NCI-H526 treated with DMSO at 0.1 percent for 48 hours (cell line): Measurements from ENCODE around the gene DLG4.
"Not testable (repeated sequence)": the region's sequence is repeated elsewhere in the genome, so short reads cannot be mapped to it uniquely, and the experiment has no call there.

ENCODE experiments used
- DNase-seq: peaks from one replicate; lab custom pipeline; 2025; lab: John Stamatoyannopoulos, UW

The DLG4 gene

DNA sequence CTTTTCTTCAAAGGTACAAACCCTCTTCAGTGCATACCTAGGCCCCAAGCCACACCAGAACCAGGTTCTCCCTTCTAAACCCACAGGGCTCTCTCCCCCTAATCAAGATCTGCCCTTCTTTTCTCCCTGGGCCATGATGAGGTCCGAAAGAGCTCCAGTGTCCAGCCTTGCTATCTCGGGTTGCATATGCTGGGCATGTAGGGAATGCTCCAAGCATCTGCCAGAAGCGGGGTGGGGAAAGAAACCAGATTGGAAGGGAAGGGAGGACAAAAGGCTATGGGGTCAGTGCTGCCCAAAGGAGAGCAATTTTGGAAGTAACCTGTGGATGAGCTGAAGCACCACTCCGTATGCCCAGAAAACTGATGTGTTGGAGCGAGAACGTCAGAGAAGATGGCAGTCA is 29.6 kb upstream of the DLG4 start:
- no peak for DNase-seq

DNA sequence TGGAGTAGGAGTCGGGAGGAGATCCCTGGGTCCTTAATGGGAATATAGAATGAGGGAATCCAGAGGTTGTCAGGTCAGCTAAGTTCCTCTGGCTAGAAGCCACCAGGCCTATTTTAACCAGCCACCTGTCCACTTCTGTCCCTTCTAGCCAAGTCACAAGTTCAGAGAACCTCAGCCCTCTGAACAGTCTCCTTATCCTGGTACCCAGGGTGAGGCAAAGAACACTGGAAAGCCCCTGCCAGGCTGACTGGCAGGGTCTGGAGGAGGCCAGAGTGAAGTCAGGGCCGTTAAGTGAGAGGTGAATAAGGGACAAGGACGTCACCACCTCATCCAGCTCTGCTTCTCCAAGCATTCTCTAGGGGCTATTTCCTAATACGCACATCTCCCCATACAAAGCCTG is 29.2 kb upstream of the DLG4 start:
- no peak for DNase-seq

DNA sequence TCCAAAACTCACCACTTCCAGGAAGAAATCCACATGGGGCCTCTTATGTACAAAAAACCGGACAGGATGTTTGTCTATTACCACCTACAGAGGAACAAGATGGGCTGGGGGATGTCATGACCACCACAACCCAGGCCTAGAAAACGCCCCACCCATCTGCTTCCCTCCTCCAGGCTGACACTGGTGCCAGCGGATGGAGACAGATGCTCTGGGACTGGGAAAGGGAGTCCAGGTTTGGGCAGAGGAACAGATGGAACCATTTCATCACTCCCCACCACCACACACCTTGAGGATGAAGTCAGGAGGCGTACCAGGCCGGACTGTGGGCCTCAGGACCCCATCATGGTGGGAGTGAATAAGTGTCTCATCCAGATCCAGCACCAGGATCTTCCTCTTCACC is 27.1 kb upstream of the DLG4 start:
- no peak for DNase-seq

DNA sequence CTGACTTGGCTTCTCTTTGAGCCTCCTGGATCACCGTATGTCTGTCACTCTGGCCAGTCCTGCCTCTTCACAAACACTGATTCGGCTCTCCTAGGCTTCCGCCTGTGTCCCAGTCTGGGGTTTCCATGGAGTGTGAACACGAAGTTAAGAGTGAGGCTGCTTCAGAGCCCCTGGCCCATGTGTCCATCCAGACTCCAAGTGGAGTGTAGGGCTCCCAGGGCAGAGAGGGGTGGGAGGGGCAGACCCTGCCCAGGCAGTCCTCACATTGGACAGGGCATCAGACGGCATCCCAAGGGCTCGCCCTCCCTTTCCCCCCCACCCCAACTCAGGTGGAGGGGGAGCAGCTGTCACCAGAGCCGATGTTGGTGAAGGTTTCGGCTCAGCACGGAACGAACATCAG is 24.2 kb upstream of the DLG4 start:
- DNase-seq = not testable (repeated sequence)

DNA sequence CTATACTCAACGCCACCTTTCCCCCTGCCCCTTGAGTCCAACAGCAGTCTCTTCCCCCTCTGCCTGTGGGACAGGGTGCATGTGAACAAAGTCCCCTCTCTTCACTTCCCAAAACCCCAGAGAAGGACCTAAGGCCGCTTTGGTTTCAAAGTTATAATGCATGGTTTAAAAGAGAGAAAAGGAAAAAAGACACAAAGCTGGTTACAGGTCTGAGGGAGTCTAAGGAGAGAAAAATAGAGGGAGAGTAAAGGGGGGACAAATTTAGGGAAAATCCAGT is 23.8 kb upstream of the DLG4 start:
- no peak for DNase-seq

DNA sequence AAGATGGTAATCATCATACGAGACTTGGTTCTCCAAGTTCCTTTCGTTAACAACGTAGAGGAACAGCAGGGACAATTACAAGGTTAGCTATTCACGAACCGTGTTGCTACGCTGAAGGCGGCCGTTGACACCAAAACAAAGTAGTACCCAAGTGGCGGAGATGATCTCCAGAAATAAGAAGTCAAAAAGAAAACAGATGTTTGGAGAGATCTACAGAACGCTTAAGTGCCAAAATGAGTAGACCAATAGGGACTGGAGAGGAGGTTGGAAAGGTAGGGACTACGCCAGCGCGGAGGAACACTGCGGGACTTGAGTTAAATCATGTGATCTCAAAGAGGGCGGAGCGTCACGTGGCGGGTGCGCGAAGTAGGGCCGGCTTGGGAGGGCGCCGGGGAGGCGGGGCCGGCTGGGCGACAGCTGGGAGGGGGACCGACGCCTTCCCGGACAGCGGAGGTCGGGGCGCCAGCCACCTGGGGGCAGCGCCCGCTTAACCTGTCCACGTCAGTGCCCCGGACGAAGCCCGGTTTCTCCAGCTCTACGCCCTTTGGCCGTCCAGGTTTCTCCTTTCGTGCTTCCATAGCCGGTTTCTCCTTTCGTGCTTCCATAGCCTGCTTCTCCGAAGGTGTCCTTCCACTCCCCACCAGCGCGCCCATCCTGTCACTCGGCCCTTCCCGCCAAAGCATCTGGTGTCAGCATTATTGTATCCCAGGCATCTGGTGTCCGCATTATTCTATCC is 23.2 kb upstream of the DLG4 start:
- peak; percentile 72 for DNase-seq

DNA sequence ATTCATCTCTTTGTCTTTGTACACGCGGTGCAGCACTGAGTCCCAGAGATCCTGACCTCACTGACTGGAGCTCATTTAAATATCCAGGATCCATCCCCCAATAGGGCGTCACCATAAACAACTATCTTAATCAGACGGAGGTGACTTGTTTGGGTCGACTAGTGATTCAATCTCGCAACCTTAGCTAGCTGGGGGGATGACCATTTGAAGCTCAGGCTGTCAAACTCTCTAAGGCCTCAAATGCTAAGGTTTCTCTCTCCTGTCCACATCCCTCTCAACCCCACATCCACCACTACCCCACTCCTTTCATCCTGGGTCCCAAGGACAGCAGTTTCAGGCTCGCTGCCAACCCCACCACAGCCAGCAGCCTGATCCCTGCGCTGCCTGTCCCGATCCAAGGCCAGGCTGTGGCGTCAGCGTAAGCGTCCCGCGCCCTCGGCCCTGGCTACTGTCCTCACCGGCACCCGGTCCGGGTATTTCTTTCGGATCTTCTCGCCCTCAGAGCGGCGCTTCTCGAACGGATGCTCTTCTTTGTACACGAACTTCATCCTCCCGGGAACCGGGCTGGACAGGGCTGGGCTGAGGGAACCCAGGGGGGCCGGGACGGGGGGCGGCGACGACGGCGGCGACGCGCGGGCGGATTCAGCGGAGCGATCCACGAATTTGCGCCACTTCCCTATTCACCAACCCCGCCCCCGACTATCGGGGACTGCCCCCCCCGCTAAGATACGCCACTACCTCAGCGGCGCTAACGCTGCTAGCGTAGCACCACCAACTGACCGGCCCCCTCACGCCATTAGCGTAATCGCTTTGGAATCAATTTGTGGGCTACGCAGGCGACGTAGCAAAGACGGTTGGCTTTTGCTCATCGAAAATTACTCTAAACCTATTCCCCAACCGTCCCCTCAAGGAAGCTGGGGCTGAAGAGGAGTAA is 22.4 kb upstream of the DLG4 start, which contains the start of gene GABARAP:
TSS of gene GABARAP (minus strand) at position 667 of the 934 bp plus-strand sequence. CDS start at position 548, 119 bp downstream.
- peak; percentile 48 for DNase-seq

DNA sequence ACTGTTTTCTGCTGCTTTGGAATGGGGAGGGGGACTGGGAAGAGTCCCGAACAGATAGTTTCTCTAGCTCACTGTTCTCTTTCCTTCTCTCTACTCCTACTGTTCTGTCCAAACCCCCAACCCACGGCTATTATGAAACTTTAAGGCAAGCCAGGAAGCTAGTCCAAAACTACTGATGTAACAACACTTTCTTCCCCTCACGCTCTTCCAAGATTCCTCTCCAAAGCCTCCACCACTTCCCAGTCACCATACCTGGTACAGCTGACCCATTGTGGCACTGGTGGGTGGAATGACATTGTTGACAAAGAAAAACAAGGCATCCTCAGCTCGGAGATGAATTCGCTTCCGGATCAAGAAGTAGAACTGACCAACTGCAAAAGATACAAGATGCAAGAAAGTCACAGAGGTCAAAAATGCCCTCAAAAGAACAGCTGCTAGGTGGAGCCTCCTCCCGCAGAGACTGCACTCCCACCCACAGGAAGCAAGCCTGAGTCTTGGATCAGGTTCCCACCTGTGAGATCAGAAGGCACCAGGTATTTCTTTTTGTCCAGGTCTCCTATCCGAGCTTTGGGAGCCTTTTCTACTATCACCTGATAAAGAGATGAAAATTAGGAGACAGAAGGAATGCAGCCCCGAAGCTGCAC is 21.6 kb upstream of the DLG4 start:
- no peak for DNase-seq

DNA sequence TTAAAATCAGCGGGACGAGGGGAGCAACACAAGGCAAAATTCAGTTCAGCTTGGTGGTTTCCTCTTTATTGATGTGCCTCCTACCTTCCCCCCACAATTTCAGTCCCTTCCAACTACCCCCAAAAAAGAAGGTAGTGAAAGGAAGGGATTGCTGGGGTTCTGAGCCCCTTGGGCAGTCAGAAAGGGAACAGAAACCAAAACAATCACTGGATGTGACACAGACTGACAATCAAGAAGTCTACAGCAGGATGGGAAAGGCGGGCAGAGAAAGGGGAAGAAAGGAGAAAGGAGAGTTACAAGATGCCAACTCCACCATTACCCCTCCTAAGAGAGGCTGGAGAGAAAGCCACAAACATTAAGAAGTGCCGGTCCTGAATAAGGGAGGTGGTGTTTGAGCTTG is 20.7 kb upstream of the DLG4 start:
- DNase-seq = no peak

DNA sequence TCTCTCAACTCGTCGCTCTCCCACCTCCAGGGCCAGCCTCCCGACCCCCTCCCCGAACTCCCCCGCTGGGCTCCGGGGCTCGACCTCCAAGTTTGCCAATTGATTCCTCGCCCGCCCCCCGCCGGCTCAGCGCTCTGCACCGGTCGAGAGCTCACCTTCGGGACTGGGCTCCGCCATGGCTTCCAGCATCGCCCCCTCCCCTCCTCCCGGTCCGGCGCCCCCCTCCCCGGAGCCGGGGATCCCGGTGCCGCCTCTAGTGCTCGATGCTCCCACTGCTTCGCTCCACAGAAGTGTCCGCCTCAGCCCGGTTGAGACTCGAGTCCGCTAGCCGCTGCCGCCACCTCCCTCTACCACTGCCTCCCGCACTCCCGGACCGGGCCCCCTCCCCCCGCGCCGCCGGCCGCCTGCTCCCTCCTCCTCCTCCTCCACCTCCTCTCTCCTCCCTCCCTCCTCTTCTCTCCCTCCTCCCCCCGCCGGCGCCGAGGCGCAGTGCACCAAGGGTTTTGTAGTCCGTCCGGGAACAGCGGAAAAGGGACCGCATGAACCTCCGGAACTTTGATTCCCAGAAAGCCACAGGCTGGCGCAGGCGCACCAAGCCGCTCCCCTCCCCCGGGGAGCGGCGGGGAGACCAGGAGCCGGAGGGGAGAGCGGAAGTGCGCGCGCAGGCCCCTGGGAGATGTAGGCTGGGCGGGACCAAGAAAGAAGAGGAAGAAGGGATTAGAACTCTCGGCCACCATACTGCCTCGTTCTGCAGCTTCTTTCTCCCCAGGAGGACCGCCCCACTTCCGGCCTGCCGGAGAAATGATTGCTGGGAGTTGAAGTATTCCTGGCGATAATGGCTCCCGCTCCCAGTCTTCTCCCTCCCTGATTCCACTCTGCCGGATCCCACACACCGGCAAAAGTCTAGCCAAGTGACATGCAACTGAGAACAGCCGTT is 19.7 kb upstream of the DLG4 start, which contains the start of gene PHF23:
TSS of gene PHF23 (minus strand) at position 367 of the 937 bp plus-strand sequence. CDS start at position 189, 178 bp downstream.
- peak; percentile 94 for DNase-seq

DNA sequence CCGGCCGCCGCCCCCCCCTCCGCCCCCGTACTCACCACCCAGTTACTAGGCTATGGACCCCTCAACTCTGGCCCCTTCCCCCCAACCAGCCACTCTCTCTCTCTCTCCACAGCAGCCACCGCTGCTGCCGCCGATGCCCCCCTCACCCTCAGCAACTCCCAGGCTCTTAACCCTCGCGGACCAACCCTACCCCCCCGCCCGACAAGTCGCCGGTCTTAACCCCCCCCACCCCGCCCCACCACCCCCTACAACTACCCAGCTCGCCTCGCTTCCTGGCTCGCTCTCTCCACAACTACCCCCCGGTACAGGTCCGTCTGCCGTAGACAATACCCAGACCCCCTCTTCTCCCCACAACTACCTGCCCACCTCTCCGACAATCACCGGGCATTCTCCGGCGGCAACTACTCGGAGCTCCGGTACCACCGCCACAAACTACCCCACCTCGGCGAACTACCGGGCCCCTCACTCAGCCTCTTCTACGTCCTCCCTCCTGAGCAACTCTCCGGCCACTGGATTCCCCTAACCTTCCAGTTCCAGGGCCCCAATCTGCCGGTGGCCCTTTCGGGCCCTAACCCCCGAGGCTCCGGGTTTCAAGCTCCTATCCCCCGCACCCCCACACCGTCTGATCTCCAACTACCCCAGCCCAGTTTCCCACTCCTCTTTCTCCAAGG is 18.9 kb upstream of the DLG4 start:
- DNase-seq = no peak

DNA sequence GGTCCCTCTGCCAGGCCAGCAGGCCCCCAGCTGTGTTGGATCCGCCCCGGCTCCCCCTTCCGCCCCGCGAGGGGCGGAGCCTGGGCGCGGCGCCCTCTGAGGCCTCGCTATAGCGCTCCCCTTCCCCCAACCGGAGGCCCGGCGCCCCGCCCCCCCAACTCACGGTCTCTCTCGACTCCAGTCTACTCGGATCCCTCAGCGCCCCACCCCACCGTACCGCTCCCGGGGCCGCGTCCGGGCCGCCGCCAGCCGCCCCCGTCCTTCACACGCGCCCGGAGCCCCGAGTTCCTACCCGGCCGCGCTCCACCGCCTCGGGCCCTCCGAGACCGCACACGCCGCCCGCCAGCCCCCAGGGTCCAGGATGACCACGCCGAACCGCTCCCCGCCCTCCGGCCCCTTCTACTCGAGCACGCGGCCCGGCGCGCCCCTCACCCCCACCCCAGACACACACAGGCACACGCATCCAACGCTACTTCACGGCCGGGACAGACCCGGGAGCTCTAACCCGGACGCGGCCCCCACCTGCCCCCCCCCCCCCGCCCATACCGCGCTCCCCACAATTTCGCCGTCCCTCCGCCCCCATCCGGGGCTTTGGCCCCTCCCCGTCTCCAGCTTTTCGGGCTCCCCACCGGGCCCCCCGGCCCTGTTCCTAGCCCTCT is 18.3 kb upstream of the DLG4 start:
- peak; percentile 9 for DNase-seq

DNA sequence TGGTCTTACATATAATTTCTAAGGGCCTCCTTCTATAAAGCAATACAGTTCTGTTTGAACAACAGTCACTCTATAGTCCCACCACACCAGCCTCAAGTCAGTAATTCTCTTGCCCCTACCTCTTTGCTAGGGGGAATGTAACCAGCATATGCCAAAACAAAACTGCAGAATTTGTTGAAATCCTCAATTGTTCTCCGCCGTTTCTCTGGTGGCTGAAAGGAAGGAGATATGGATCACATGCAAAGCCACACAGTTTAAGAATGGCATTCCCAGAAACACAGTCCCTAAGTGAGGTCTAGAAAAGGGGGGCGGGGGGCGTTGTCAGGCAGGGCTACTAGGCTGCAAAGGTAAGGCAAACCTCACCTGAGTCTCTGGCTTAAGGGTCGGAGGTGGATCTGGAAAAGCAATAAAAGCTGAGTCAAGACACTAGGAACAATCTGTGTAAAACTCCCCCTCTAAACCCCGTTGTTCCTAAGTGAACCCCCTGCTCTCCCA is 17.7 kb upstream of the DLG4 start:
- DNase-seq = no peak

DNA sequence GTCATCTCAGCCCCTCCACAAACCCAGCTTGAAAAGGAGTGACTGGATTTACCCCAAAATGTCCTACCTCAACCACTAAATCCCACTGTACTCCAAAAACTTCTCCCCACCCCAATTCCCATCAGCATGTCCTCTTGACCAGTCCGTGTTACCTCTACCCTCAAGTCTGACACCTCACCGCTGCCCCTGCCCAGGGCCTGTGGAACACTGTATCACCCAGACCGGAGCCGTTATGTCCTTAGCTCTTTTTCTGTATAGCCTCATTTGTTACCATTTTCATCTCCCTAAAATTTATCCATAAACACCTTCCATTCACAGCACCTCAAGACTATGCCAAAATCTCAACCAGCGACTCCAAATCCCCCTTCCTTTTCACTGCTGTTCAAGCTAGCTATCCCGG is 17.2 kb upstream of the DLG4 start:
- no peak for DNase-seq

DNA sequence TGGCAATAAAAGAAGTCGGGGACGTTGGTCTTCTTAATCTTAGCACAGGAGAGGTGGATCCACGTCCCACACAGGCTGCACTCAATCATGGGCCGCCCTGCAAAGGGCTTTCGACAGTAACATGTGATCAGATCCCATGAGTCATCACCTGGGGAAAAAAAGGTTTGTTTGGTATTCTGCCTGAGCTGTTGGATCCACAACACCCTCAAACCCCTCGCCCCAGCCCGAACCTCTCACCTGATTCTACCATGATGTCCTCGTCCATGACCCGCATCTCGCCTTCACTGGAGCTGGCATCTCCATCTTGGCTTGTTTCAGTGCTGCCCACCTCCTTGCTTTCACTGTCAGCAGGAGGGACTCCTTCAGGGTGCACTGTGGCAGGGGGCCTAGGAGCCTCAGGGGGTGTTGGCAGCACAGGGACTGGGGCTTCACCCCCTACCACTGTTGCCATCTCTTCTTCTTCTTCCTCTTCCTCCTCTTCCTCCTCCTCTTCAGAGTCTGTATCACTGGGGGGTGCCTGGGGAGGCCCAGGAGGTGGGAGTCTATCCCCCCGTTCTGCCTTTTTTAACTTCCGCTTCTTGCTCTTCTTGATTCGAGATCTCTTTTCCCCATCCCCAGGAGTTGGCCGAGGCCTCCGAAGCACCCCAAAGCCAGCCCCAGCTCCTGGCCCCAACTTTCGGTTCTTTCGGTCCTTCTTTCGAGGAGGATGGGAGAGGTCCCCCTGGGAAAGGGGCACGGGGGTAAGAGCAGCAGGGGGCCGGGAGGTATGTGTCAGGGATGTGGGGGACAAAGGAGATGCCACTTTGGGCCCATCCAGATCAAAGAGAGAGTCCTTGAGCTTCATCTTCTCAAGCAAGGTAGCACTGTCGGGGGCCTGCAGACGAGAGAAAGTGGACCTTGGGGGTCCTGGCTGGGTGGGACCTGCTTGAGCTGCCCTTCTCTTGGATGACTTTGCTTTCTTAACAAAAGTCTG is 16.3 kb upstream of the DLG4 start:
- DNase-seq = no peak

DNA sequence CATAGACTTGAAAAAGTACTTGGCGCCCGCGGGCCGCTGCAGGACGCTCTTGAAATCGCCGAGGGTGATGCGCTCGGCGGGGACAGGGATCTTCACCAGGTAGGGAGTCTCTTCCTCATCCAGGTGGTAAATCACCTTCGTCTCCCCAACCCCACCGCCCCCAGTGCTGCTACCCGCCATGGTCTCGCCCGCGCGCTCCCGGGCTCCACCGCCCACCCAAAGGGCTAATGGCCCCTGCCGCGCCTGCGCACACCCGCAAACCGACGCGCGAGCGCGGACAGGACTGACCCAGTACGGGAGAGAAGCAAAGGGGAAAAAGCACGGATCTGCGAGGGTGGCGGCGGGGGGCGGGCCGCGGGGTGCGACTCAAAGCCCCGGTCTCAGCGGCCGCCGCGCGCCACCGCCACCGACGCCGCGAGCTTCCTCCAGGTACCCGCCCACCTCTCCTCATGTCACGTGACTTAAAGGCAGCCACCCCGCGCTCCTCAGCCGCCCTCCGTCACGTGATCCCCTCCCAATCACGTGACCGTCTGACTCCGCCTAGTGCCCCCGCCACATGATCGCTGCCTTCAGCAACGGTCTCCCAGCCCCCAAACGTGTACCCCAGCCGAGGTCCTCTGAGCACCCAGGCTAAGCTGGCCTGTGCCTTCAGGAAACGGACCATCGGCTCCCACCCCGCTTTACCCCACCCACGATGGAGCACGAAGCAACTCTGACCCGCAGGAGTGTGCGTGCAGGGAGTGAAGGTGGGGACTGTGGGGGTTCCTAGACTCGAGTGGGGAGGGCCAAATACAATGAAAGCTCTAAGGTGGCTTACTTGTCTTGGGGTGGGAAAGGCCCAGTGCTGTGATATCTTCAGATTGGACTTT is 14.7 kb upstream of the DLG4 start, which contains the start of gene DVL2:
TSS of gene DVL2 (minus strand) at position 435 of the 869 bp plus-strand sequence. CDS start at position 180, 255 bp downstream.
- DNase-seq = peak; percentile 76

DNA sequence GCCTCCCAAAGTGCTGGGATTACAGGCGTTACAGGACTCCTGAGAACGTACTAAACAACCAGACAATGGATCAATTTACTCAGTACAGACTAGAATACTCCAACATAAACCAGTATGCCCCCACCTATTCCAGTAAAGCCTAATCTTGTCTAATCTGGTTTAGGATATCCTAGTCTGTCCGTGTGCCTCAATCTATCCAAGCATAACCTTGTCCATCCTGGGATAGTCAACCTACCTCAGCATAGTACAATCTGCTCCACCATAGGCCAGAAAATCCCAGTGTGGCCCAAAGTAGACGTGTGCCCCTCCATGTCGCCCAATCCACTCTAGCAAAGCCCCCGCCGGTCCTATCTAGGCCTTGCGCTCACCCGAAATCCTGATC is 14.1 kb upstream of the DLG4 start:
- DNase-seq = peak; percentile 9

DNA sequence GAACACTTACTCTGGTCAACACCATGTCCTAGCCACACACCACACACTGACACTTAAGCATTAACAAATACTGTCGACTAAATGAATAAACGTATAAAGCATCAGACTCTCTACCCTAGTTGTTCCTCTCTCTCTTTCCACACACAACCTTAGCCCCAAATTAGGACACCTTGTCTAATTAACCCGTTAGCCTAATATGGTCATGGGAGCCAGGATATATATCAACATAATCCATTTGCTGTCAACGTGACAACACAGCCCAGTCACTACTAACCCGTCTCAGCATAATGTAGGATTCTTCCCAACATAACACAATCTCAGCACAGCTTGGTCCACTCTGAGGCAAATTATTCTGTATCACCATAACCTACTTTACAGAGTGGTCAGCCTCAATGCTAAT is 12.5 kb upstream of the DLG4 start:
- DNase-seq = no peak
